ENCODE data around the gene SPATA46. TPM values are rescaled to one million over a fixed set of nuclear protein-coding genes. Genes with fewer than 3 reads are reported as not detected.

Gene SPATA46
- total RNA-seq, 2 experiments from 2014 or later, result not detected

- Mint-ChIP-seq H3K9me3 (no peaks in the 10 kb centered on the region), H3K27me3 (ENCODE audit: low read depth) (peaks cover 2% of the 10 kb centered on the region), H3K36me3 (ENCODE audit: low read depth) (no peaks in the 10 kb centered on the region), H3K4me1 (ENCODE audit: low read depth) (no peaks in the 10 kb centered on the region), H3K27ac (no peak overlapping the region), H3K4me3 (no peak overlapping the region)
- no peak for DNase-seq
- CTCF ChIA-PET, result no interaction called here
- intact Hi-C loops (cut with micrococcal nuclease), result no loop called here
These were observed 39.9 kb downstream of the SPATA46 start for GRCh38 chr1:162336621-162337285.

- no peak overlapping the region for H3K4me3 Mint-ChIP-seq
- CTCF ChIA-PET, result interaction anchor here (0.8 kb wide), 1 partner anchor 10 kb away, joined by 3 read pairs; no protein-coding TSS in a partner anchor
- H3K4me1 Mint-ChIP-seq (ENCODE audit: low read depth), result no peaks in the 10 kb centered on the region
- no peaks in the 10 kb centered on the region for H3K27me3 Mint-ChIP-seq (ENCODE audit: low read depth)
- H3K36me3 Mint-ChIP-seq (ENCODE audit: low read depth), result no peaks in the 10 kb centered on the region
- intact Hi-C loops (cut with micrococcal nuclease), result no loop called here
- no peak overlapping the region for H3K27ac Mint-ChIP-seq
- H3K9me3 Mint-ChIP-seq, result no peaks in the 10 kb centered on the region
- DNase-seq, result no peak
These were observed 41.5 kb downstream of the SPATA46 start for GRCh38 chr1:162335126-162335525.

- no peak for DNase-seq
- H3K4me1 Mint-ChIP-seq (ENCODE audit: low read depth), result no peaks in the 10 kb centered on the region
- H3K27me3 Mint-ChIP-seq (ENCODE audit: low read depth), result no peaks in the 10 kb centered on the region
- H3K36me3 Mint-ChIP-seq (ENCODE audit: low read depth), result no peaks in the 10 kb centered on the region
- CTCF ChIA-PET, result no interaction called here
- H3K9me3 Mint-ChIP-seq, result no peaks in the 10 kb centered on the region
- H3K4me3 Mint-ChIP-seq, result no peak overlapping the region
- H3K27ac Mint-ChIP-seq, result no peak overlapping the region
- intact Hi-C loops (cut with micrococcal nuclease), result no loop called here
These were observed 42.7 kb downstream of the SPATA46 start for GRCh38 chr1:162333991-162334390.

GRCh38 chr1:162329826-162330225 lies 46.8 kb downstream of the SPATA46 start:
- no peaks in the 10 kb centered on the region for H3K36me3 Mint-ChIP-seq (ENCODE audit: low read depth)
- no peaks in the 10 kb centered on the region for H3K27me3 Mint-ChIP-seq (ENCODE audit: low read depth)
- CTCF ChIA-PET, result no interaction called here

GRCh38 chr1:162328512-162328911 lies 48.1 kb downstream of the SPATA46 start:
- CTCF ChIA-PET, result no interaction called here
- Mint-ChIP-seq H3K36me3 (ENCODE audit: low read depth) (no peaks in the 10 kb centered on the region), H3K27me3 (ENCODE audit: low read depth) (no peaks in the 10 kb centered on the region), H3K4me3 (no peak overlapping the region), H3K4me1 (ENCODE audit: low read depth) (no peaks in the 10 kb centered on the region), H3K27ac (no peak overlapping the region), H3K9me3 (no peaks in the 10 kb centered on the region)
- DNase-seq, result no peak
- intact Hi-C loops (cut with micrococcal nuclease), result no loop called here

More at GRCh38 chr1:162329826-162330225, 46.8 kb downstream of the SPATA46 start:
- Mint-ChIP-seq H3K27ac (no peak overlapping the region), H3K9me3 (no peaks in the 10 kb centered on the region), H3K4me1 (ENCODE audit: low read depth) (no peaks in the 10 kb centered on the region), H3K4me3 (no peak overlapping the region)
- no peak for DNase-seq
- intact Hi-C loops (cut with micrococcal nuclease), result no loop called here

- CTCF ChIA-PET, result no interaction called here
- Mint-ChIP-seq H3K4me3 (no peak overlapping the region), H3K27ac (no peak overlapping the region), H3K36me3 (ENCODE audit: low read depth) (no peaks in the 10 kb centered on the region), H3K27me3 (ENCODE audit: low read depth) (no peaks in the 10 kb centered on the region), H3K9me3 (no peaks in the 10 kb centered on the region), H3K4me1 (ENCODE audit: low read depth) (no peaks in the 10 kb centered on the region)
- intact Hi-C loops (cut with micrococcal nuclease), result no loop called here
- DNase-seq, result no peak
These were observed 48.9 kb downstream of the SPATA46 start for GRCh38 chr1:162327788-162328165.

GRCh38 chr1:162327144-162327787 lies 49.4 kb downstream of the SPATA46 start:
- Mint-ChIP-seq H3K4me3 (no peak overlapping the region), H3K27me3 (ENCODE audit: low read depth) (no peaks in the 10 kb centered on the region), H3K27ac (no peak overlapping the region), H3K4me1 (ENCODE audit: low read depth) (no peaks in the 10 kb centered on the region), H3K9me3 (no peaks in the 10 kb centered on the region), H3K36me3 (ENCODE audit: low read depth) (no peaks in the 10 kb centered on the region)
- intact Hi-C loops (cut with micrococcal nuclease), result no loop called here
- CTCF ChIA-PET, result no interaction called here
- no peak for DNase-seq

GRCh38 chr1:162326559-162326958 lies 50.1 kb downstream of the SPATA46 start:
- H3K4me1 Mint-ChIP-seq (ENCODE audit: low read depth), result no peaks in the 10 kb centered on the region
- CTCF ChIA-PET, result no interaction called here
- H3K4me3 Mint-ChIP-seq, result no peak overlapping the region
- no peaks in the 10 kb centered on the region for H3K36me3 Mint-ChIP-seq (ENCODE audit: low read depth)
- no peak for DNase-seq
- H3K9me3 Mint-ChIP-seq, result no peaks in the 10 kb centered on the region
- no peaks in the 10 kb centered on the region for H3K27me3 Mint-ChIP-seq (ENCODE audit: low read depth)
- intact Hi-C loops (cut with micrococcal nuclease), result no loop called here
- H3K27ac Mint-ChIP-seq, result no peak overlapping the region

GRCh38 chr1:162324396-162324795 lies 52.3 kb downstream of the SPATA46 start:
- Mint-ChIP-seq H3K9me3 (no peaks in the 10 kb centered on the region), H3K36me3 (ENCODE audit: low read depth) (no peaks in the 10 kb centered on the region), H3K27me3 (ENCODE audit: low read depth) (peaks cover 8% of the 10 kb centered on the region), H3K4me3 (no peak overlapping the region), H3K4me1 (ENCODE audit: low read depth) (no peaks in the 10 kb centered on the region), H3K27ac (no peak overlapping the region)
- CTCF ChIA-PET, result no interaction called here
- intact Hi-C loops (cut with micrococcal nuclease), result no loop called here
- no peak for DNase-seq

Small RNA genes within 50 kb of the gene (microRNA-seq; reads per million reads assigned to microRNA genes)
- gene MIR556 (ENCODE audit: borderline microRNAs expressed, borderline replicate concordance), result not detected

Other genes starting within 250 kb of the SPATA46 start
- gene C1orf226, start 4.9 kb upstream of the SPATA46 start, total RNA-seq, result under 1 TPM; 0.12 to 0.17 TPM
- not detected for gene SH2D1B, start 35.3 kb upstream of the SPATA46 start, total RNA-seq
- 10 to 100 TPM; 43.4 to 43.7 TPM for gene UHMK1, start 121.0 kb upstream of the SPATA46 start, total RNA-seq
- gene UAP1, start 184.9 kb upstream of the SPATA46 start, total RNA-seq, result 10 to 100 TPM; 22.6 TPM

All from activated naive CD4-positive, alpha-beta T cell treated with anti-CD3 and anti-CD28 coated beads for 36 hours (primary cell).